Neuronal stem cell (in vitro differentiated cells): ENCODE data around the gene BPIFA3. TPM values are rescaled to one million over a fixed set of nuclear protein-coding genes. Genes with fewer than 3 reads are reported as not detected.

Experiments
- DNase-seq: peaks from one replicate; pipeline ENCODE4 v3.0.0-alpha.2; 2013; ENCODE audit warnings: low spot score
- H2AFZ ChIP-seq: one replicate; pipeline ENCODE4 v1.6.1; 2013; ENCODE audit warnings: mild to moderate bottlenecking, low read length, inconsistent platforms
- H2AK5ac ChIP-seq: 2 replicates; pipeline ENCODE4 v1.6.1; 2013; ENCODE audit warnings: low read depth, mild to moderate bottlenecking, inconsistent platforms, low read length, moderate library complexity, mixed read lengths
- H2BK120ac ChIP-seq: 2 replicates; pipeline ENCODE4 v1.6.1; 2013; ENCODE audit warnings: low read depth, mild to moderate bottlenecking, inconsistent platforms, low read length, moderate library complexity, mixed read lengths
- H2BK12ac ChIP-seq: one replicate; pipeline ENCODE4 v1.6.1; 2013; ENCODE audit warnings: low read length, inconsistent platforms
- H2BK15ac ChIP-seq: 2 replicates; pipeline ENCODE4 v1.6.1; 2013; ENCODE audit warnings: mild to moderate bottlenecking, low read length, inconsistent platforms, mixed read lengths
- H2BK5ac ChIP-seq: one replicate; pipeline ENCODE4 v1.6.1; 2013; ENCODE audit warnings: inconsistent platforms, mild to moderate bottlenecking, low read length, moderate library complexity
- H3K14ac ChIP-seq: one replicate; pipeline ENCODE4 v1.6.1; 2013; ENCODE audit warnings: low read length, inconsistent platforms
- H3K18ac ChIP-seq: 2 replicates; pipeline ENCODE4 v1.6.1; 2013; ENCODE audit warnings: low read length, inconsistent platforms
- H3K23ac ChIP-seq: 2 replicates; pipeline ENCODE4 v1.6.1; 2013; ENCODE audit warnings: low read depth, mild to moderate bottlenecking, mixed read lengths, low read length, inconsistent platforms; ENCODE audit not compliant: poor library complexity
- H3K27ac ChIP-seq: replicated peaks from 3 replicates; pipeline ENCODE4 v1.5.1; 2013; ENCODE audit warnings: low read length, inconsistent platforms
- H3K27me3 ChIP-seq, 3 experiments: 2 replicates each; pipeline ENCODE4 v1.6.1; 2013; ENCODE audit warnings: low read length in 3 of 3, mild to moderate bottlenecking in 2 of 3, inconsistent platforms in 1 of 3, low read depth in 1 of 3, mixed read lengths in 1 of 3, moderate library complexity in 1 of 3; ENCODE audit not compliant: control insufficient read depth in 3 of 3, insufficient read depth in 3 of 3
- H3K36me3 ChIP-seq, 2 donors: replicated peaks in 1 of 2; 2 replicates each; pipeline ENCODE4 v1.6.1; 2013; ENCODE audit warnings: low read length in 2 of 2; ENCODE audit not compliant: control insufficient read depth in 2 of 2, insufficient read depth in 2 of 2
- H3K4ac ChIP-seq: 2 replicates; pipeline ENCODE4 v1.6.1; 2013; ENCODE audit warnings: inconsistent platforms, mild to moderate bottlenecking, low read length, moderate library complexity
- H3K4me1 ChIP-seq, 2 donors: 1 replicate in 1 of 2; 2 replicates in 1 of 2; pipeline ENCODE4 v1.6.1; 2013; ENCODE audit warnings: low read length in 2 of 2, low read depth in 1 of 2; ENCODE audit not compliant: control insufficient read depth in 2 of 2, insufficient read depth in 1 of 2
- H3K4me2 ChIP-seq: one replicate; pipeline ENCODE4 v1.6.1; 2013; ENCODE audit warnings: mild to moderate bottlenecking, low read length, inconsistent platforms; ENCODE audit not compliant: insufficient read depth, poor library complexity, severe bottlenecking
- H3K4me3 ChIP-seq, 2 donors: 2 replicates each; pipeline ENCODE4 v1.5.1; 2013; ENCODE audit warnings: low read length in 2 of 2, mild to moderate bottlenecking in 2 of 2, inconsistent platforms in 1 of 2, moderate library complexity in 1 of 2
- H3K79me1 ChIP-seq: one replicate; pipeline ENCODE4 v1.6.1; 2013; ENCODE audit warnings: low read depth, mild to moderate bottlenecking, inconsistent platforms, low read length, moderate library complexity
- H3K9ac ChIP-seq: one replicate; pipeline ENCODE4 v1.6.1; 2013; ENCODE audit warnings: mild to moderate bottlenecking, low read depth, low read length, inconsistent platforms; ENCODE audit not compliant: poor library complexity
- H3K9me3 ChIP-seq, 2 donors: replicated peaks in 1 of 2; 2 replicates each; pipeline versions ENCODE3 to v1.6.1; 2013; ENCODE audit warnings: low read length in 2 of 2, mild to moderate bottlenecking in 2 of 2, inconsistent platforms in 1 of 2, low read depth in 1 of 2, mixed read lengths in 1 of 2, moderate library complexity in 1 of 2; ENCODE audit not compliant: control insufficient read depth in 2 of 2, insufficient read depth in 1 of 2
- H4K8ac ChIP-seq: one replicate; pipeline ENCODE4 v1.6.1; 2013; ENCODE audit warnings: low read depth, mild to moderate bottlenecking, inconsistent platforms, low read length, moderate library complexity
- H4K91ac ChIP-seq: one replicate; pipeline ENCODE4 v1.6.1; 2013; ENCODE audit warnings: low read length, low read depth, mild to moderate bottlenecking, inconsistent platforms; ENCODE audit not compliant: poor library complexity
- WGBS, 2 donors: extraction: QIAGEN DNeasy Blood & Tissue Kit; methylation state at CpG; one replicate each; pipeline ENCODE4 v1.1.7; 2013; ENCODE audit warnings: missing lambda C conversion rate in 2 of 2, mixed read lengths in 1 of 2; ENCODE audit not compliant: insufficient read length in 2 of 2, insufficient replicate concordance in 1 of 2; ENCODE audit errors: extremely low coverage in 2 of 2; 5-methylcytosine and 5-hydroxymethylcytosine counted together
- polyA plus RNA-seq, 2 experiments: library from polyadenylated mRNA; stranded (reverse); fragments of 200-250 nt; gene quantifications; one replicate each; pipeline ENCODE4 v1.2.3, GENCODE V29; 2013

The BPIFA3 gene
- polyA plus RNA-seq (2013, experiment 1 of 2): not detected
- polyA plus RNA-seq (2013, experiment 2 of 2): not detected

DNA sequence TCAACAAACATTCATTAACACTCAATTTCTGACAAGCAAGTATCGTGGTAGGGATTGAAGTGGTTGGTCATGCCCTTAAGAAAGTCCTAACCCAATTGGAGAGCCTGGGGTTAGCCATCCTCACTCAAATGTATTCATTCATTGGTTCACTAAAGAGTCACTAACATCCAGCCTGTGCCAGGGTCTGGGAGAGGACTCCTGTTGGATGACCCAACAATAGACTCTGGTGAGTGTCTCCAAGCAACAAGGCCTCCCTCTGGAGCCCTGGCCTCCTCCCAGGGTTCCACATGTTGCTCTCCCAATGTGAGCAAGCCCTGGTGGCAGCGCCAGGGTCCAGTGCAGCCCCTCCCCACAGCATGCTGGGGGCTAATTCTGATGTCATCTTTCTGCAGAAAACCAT lies at the start of gene BPIFA3:
BPIFA3 (plus strand) TSS at position 301 of the 400 bp plus-strand sequence. CDS start 185 bp downstream, outside the sequence.
- Histone ChIP-seq H3K27ac (no peak within 1 kb of the TSS), H2BK5ac (no peak within 1 kb of the TSS), H4K91ac (no peak within 1 kb of the TSS), H2BK12ac (no peak within 1 kb of the TSS), H2AFZ (no peak within 1 kb of the TSS), H2AK5ac (no peak within 1 kb of the TSS), H3K14ac (no peak within 1 kb of the TSS), H3K18ac (peak within 1 kb of the TSS; percentile 53), H3K9ac (no peak within 1 kb of the TSS), H3K4me3 (no peak within 1 kb of the TSS), H3K4me2 (no peak within 1 kb of the TSS), H4K8ac (no peak within 1 kb of the TSS), H3K4ac (no peak within 1 kb of the TSS), H3K36me3 (no peaks in the 10 kb centered on the region), H2BK15ac (no peak within 1 kb of the TSS), H2BK120ac (no peak within 1 kb of the TSS), H3K4me1 (no peaks in the 10 kb centered on the region), H3K9me3 (no peaks in the 10 kb centered on the region), H3K79me1 (no peaks in the 10 kb centered on the region), H3K27me3 (no peaks in the 10 kb centered on the region), H3K23ac (no peak within 1 kb of the TSS)
- no peak for DNase-seq
- no CpG with 5 or more reads among the region's 2 CpGs for WGBS, 2 donors

DNA sequence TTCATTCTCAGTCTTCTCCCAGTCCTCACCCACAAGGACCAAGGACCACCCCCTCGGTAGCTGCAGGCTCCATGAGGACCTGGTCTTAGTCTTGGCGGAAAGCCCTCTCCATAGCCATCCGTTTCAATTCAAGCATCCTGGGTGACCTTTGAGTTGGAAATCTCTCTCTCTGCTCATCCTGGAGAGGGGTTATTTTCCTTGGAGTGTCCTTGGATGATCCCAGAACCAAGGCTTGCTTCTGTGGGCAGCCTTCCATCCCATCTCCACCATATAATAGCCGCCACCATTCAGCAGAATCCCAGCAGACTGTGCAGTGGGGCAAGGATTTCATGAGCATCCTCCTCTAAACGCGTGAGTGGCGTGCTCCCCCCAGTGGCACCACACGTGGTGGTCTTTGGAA lies 49.3 kb upstream of the BPIFA3 start, which contains the start of gene BPIFA2:
BPIFA2 (plus strand) TSS at position 301 of the 400 bp plus-strand sequence. CDS start 987 bp downstream, outside the sequence.
- Histone ChIP-seq H3K4me1 (no peaks in the 10 kb centered on the region), H3K27ac (no peak within 1 kb of the TSS)
- no CpG with 5 or more reads among the region's 8 CpGs for WGBS, 2 donors

DNA sequence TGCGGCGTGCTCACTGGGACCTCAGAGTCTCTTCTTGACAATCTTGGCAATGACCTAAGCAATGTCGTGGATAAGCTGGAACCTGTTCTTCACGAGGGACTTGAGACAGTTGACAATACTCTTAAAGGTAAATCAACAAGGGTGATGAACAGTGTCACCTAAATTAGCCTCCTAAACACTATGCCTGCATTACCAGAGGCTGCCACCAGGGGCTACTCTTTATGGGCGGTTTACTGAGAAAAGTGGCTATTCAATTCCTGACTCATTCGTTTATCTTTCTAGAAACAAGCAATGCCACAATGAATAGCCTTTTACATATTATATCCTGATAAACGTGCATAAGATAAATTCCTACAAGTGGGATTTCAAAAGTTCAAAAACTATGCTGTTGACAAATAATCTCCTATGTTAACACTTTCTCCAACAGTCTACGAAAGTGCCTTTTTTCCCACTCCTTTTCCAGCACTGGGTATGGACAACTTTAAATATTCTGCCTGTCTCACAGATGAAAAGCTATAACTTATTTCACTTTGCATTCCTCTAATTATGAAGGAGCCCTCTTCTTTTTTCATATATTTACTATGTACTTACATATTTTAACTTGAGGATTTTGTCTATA lies 47.9 kb upstream of the BPIFA3 start:
- Histone ChIP-seq H3K4me1 (no peaks in the 10 kb centered on the region), H3K9ac (no peak overlapping the region), H3K79me1 (no peaks in the 10 kb centered on the region), H2BK15ac (no peak overlapping the region), H3K4me3 (no peak overlapping the region), H2AK5ac (no peak overlapping the region), H3K27me3 (no peaks in the 10 kb centered on the region), H4K8ac (no peak overlapping the region), H4K91ac (no peak overlapping the region), H2BK5ac (no peak overlapping the region), H3K27ac (no peak overlapping the region), H3K14ac (no peak overlapping the region), H3K4me2 (no peak overlapping the region), H2BK12ac (no peak overlapping the region), H3K9me3 (peaks cover 5% of the 10 kb centered on the region in 2 donors), H3K4ac (no peak overlapping the region), H3K18ac (no peak overlapping the region), H2AFZ (no peak overlapping the region), H2BK120ac (no peak overlapping the region), H3K36me3 (no peaks in the 10 kb centered on the region), H3K23ac (no peak overlapping the region)
- no CpG with 5 or more reads among the region's 8 CpGs for WGBS, 2 donors
- DNase-seq: no peak

More for the DNA sequence above, 49.3 kb upstream of the BPIFA3 start, which contains the start of gene BPIFA2:
- Histone ChIP-seq H4K8ac (no peak within 1 kb of the TSS), H3K27me3 (no peaks in the 10 kb centered on the region), H3K14ac (no peak within 1 kb of the TSS), H3K36me3 (no peaks in the 10 kb centered on the region), H2BK12ac (no peak within 1 kb of the TSS), H2BK15ac (no peak within 1 kb of the TSS), H3K79me1 (no peaks in the 10 kb centered on the region), H4K91ac (no peak within 1 kb of the TSS), H3K18ac (no peak within 1 kb of the TSS), H3K4ac (no peak within 1 kb of the TSS), H2BK5ac (no peak within 1 kb of the TSS), H3K4me2 (no peak within 1 kb of the TSS), H3K9me3 (peaks cover 5% of the 10 kb centered on the region in 2 donors), H2AK5ac (no peak within 1 kb of the TSS), H3K4me3 (no peak within 1 kb of the TSS), H3K23ac (no peak within 1 kb of the TSS), H2BK120ac (no peak within 1 kb of the TSS), H2AFZ (no peak within 1 kb of the TSS), H3K9ac (no peak within 1 kb of the TSS)
- DNase-seq: no peak

DNA sequence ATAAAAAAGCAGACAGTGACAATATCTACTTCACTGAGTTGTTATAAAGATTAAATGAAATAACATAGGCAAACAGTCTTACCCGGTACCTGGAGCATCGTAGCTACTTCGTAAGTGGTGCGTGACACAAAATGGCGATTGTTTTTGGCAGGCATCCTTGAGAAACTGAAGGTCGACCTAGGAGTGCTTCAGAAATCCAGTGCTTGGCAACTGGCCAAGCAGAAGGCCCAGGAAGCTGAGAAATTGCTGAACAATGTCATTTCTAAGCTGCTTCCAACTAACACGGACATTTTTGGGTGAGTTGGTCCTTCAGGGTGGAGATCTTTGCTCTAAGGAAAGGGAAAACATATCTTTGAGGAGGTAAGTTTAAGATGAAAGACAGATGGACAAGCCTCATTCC lies 44.4 kb upstream of the BPIFA3 start:
- H3K4me2 ChIP-seq: no peak overlapping the region
- no peak overlapping the region for H3K4me3 ChIP-seq
- H2AK5ac ChIP-seq: no peak overlapping the region
- no peak for DNase-seq
- H4K91ac ChIP-seq: no peak overlapping the region
- H3K4ac ChIP-seq: no peak overlapping the region
- H3K9me3 ChIP-seq: peaks cover 5% of the 10 kb centered on the region in 2 donors
- WGBS, 2 donors: no CpG with 5 or more reads among the region's 7 CpGs
- H2BK120ac ChIP-seq: no peak overlapping the region
- H3K18ac ChIP-seq: no peak overlapping the region
- no peak overlapping the region for H3K9ac ChIP-seq
- no peak overlapping the region for H2BK5ac ChIP-seq
- H3K4me1 ChIP-seq: peaks cover 0 to 1% of the 10 kb centered on the region in 2 donors
- H3K79me1 ChIP-seq: no peaks in the 10 kb centered on the region
- peaks cover 0 to 7% (median 0%) of the 10 kb centered on the region in 3 experiments for H3K27me3 ChIP-seq
- H2AFZ ChIP-seq: no peak overlapping the region
- H3K14ac ChIP-seq: no peak overlapping the region
- H2BK15ac ChIP-seq: no peak overlapping the region
- H3K27ac ChIP-seq: no peak overlapping the region
- no peak overlapping the region for H4K8ac ChIP-seq
- H2BK12ac ChIP-seq: no peak overlapping the region
- no peaks in the 10 kb centered on the region for H3K36me3 ChIP-seq
- H3K23ac ChIP-seq: no peak overlapping the region
